ENCODE data around the gene APLP2.
"Not testable (repeated sequence)": the region's sequence is repeated elsewhere in the genome, so short reads cannot be mapped to it uniquely, and the experiment has no call there.

Gene APLP2

DNA sequence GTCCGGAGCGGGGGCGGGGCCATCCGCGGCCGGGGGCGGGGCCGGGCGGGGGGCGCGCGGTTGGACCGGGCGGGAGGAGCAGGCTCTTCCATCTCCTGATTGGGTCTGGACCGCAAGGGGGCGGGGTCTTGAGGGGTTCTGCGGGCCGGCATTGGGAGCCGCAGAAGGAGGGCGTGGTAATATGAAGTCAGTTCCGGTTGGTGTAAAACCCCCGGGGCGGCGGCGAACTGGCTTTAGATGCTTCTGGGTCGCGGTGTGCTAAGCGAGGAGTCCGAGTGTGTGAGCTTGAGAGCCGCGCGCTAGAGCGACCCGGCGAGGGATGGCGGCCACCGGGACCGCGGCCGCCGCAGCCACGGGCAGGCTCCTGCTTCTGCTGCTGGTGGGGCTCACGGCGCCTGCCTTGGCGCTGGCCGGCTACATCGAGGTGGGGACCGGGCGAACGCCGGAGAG lies at the start of gene APLP2:
TSS of gene APLP2 (plus strand) at position 236 of the 450 bp plus-strand sequence. CDS start at position 320, 84 bp downstream.
- peak within 1 kb of the TSS; percentile 95 for H3K4me3 ChIP-seq
- DNase-seq (ENCODE audit: low spot score), result peak; percentile 100
- TF ChIP-seq, protein P1, sequence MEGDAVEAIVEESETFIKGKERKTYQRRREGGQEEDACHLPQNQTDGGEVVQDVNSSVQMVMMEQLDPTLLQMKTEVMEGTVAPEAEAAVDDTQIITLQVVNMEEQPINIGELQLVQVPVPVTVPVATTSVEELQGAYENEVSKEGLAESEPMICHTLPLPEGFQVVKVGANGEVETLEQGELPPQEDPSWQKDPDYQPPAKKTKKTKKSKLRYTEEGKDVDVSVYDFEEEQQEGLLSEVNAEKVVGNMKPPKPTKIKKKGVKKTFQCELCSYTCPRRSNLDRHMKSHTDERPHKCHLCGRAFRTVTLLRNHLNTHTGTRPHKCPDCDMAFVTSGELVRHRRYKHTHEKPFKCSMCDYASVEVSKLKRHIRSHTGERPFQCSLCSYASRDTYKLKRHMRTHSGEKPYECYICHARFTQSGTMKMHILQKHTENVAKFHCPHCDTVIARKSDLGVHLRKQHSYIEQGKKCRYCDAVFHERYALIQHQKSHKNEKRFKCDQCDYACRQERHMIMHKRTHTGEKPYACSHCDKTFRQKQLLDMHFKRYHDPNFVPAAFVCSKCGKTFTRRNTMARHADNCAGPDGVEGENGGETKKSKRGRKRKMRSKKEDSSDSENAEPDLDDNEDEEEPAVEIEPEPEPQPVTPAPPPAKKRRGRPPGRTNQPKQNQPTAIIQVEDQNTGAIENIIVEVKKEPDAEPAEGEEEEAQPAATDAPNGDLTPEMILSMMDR (IDR thresholded peaks at IDR 0.05), result no peak
- H3K27ac ChIP-seq, result peak within 1 kb of the TSS; percentile 91 to 94

DNA sequence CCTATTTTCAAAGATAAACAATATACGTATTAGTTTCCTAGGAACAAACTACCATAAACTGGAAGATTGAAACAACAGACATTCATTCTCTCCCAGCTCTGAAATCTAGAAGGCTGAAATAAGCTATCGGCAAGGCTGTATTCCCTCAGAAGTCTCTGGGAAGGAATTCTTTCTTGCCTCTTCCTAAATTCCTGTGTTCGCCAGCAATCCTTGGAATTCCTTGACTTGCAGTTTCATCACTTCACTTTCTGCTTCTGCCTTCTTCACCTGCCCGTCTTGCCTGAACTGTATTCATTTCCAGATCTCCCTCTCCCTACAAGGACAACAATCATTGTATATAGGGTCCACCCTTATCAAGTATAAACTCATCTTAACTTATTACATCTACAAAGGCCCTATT lies 49.4 kb upstream of the APLP2 start:
- TF ChIP-seq, protein P1 (IDR thresholded peaks at IDR 0.05), result no peak
- H3K27ac ChIP-seq, result no peak overlapping the region
- no peak overlapping the region for H3K4me3 ChIP-seq
- DNase-seq (ENCODE audit: low spot score), result no peak

DNA sequence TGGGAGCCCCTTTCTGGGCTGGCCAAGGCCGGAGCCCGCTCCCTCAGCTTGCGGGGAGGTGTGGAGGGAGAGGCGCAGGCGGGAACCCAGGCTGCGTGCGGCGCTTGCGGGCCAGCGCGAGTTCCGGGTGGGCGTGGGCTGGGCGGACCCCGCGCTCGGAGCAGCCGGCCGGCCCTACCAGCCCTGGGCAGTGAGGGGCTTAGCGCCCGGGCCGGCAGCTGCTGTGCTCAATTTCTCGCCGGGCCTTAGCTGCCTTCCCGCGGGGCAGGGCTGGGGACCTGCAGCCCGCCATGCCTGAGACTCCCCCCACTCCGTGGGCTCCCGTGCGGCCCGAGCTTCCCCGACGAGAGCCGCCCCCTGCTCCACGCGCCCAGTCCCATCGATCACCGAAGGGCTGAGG lies 48.1 kb upstream of the APLP2 start:
- not testable (repeated sequence) for H3K4me3 ChIP-seq; DNase-seq (ENCODE audit: low spot score)

DNA sequence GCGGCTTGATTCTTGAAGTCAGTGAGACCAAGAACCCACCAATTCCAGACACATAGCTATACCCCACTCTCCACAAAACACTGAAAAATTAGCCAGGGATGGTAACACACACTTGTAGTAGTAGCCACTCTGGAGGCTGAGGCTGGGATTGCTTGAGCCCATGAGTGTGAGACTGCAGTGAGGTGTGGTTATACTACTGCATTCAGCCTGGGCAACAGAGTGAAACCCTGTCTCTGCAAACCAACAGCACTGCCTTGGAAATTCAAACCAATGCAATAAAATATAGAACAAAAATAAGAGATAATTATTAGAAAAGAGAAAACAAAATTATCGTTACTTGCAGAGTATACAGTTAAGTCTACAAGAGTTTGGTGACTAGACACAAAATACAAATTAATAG lies 46.9 kb upstream of the APLP2 start:
- DNase-seq (ENCODE audit: low spot score), result no peak
- TF ChIP-seq, protein P1 (IDR thresholded peaks at IDR 0.05), result no peak

More for the DNA sequence above, 48.1 kb upstream of the APLP2 start:
- not testable (repeated sequence) for H3K27ac ChIP-seq

DNA sequence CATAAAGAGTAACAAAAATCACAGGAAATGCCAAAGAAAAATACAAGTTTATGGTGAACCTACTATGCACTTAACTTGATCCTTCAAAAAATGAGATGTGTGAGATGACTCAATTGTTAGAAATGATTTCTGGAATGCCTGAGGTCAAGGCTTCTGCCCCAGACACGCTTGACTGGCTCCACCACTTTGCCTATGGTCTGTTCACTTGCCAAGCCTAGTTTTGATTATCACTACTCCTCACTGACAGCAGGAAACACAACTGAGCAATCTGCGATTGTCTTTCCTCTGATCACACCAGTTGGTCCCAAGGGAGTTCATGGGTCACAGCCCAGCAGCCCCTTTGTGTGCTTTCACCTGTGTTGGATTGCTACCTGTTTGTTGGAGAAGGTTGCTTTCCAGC lies 46.5 kb upstream of the APLP2 start:
- H3K27ac ChIP-seq, result no peak overlapping the region
- TF ChIP-seq, protein P1 (IDR thresholded peaks at IDR 0.05), result no peak
- no peak overlapping the region for H3K4me3 ChIP-seq
- DNase-seq (ENCODE audit: low spot score), result no peak

More for the DNA sequence above, 46.9 kb upstream of the APLP2 start:
- Histone ChIP-seq H3K27ac (no peak overlapping the region), H3K4me3 (no peak overlapping the region)

DNA sequence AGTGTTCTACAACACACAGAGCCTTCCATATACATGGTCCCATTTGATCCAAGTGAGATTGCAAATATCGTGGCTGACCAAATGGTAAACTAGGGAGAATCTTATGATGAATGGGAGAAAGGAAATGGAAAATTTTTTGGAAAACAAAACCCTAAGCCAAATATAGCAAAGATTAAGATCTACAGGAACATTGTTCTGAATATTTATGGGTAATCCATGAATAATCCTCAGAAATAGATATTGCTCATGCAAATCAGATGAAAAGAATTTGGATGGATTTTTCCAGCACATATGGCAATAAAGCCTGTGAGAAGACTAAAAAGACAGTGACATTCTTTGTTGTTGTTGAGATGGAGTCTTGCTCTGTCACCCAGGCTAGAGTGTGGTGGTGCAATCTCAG lies 45.3 kb upstream of the APLP2 start:
- no peak for DNase-seq (ENCODE audit: low spot score)
- Histone ChIP-seq H3K4me3 (no peak overlapping the region), H3K27ac (no peak overlapping the region)
- TF ChIP-seq, protein P1 (IDR thresholded peaks at IDR 0.05), result no peak

DNA sequence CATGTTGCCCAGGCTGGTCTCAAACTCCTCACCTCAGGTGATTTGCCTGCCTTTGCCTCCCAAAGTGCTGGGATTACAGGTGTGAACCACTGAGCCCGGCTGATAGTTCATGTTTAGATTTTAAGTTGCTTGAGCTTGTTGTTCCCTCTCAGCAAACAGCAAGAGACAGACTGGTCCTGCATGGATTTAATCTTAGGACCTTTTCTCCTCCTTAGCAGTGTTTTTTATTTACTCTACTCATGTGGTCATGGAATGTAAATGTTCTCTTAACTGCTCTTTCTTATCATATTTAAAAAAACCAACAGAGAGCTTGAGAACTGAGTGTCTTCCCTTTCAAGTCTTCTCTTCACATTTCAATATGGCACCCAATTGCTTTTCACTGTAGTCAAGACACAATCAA lies 44.3 kb upstream of the APLP2 start:
- no peak for DNase-seq (ENCODE audit: low spot score)
- TF ChIP-seq, protein P1 (IDR thresholded peaks at IDR 0.05), result no peak
- Histone ChIP-seq H3K4me3 (no peak overlapping the region), H3K27ac (no peak overlapping the region)

DNA sequence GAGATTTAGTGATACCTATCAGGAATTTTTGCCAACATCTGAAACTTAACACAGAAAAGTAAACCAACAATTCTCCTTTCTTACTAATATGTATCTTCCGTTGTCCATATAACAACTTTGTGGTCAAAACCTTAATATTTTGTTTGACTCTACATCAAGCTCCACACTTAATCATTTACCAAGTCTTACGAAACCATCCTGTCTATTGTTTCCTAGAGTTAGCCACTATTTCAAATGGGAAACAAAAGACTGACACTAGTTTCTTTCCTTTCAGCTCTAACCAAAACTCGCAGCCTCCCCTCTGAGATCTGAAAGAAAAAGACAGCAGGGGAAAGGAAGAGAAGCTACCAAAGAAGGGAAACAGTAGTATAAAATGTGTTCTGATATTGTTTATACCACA lies 40.6 kb upstream of the APLP2 start:
- H3K27ac ChIP-seq, result no peak overlapping the region
- TF ChIP-seq, protein P1 (IDR thresholded peaks at IDR 0.05), result no peak
- DNase-seq (ENCODE audit: low spot score), result no peak
- H3K4me3 ChIP-seq, result no peak overlapping the region
